HL-60 (cell line): ENCODE data around the gene ORM2.

Source experiments
- CTCF ChIP-seq: IDR thresholded peaks from one replicate; pipeline ENCODE4 v1.5.1; 2011; ENCODE audit warnings: low read length, control low read depth, inconsistent platforms; ENCODE audit not compliant: insufficient read depth
- GABPA ChIP-seq: IDR thresholded peaks from 2 replicates; pipeline ENCODE4 v1.6.1; 2012; ENCODE audit warnings: low read depth
- POLR2AphosphoS5 ChIP-seq: IDR thresholded peaks from 2 replicates; pipeline ENCODE4 v1.6.1; 2012; ENCODE audit warnings: low read depth
- SPI1 ChIP-seq: IDR thresholded peaks from 2 replicates; pipeline ENCODE4 v1.6.1; 2012; ENCODE audit warnings: low read depth, mild to moderate bottlenecking, borderline replicate concordance
- TF ChIP-seq, protein P1 (sequence below): IDR thresholded peaks from 2 replicates; pipeline ENCODE4 v1.6.1; 2012; ENCODE audit warnings: low read depth; ENCODE audit not compliant: insufficient replicate concordance

GRCh38 chr9:114318416-114318815 lies 11.3 kb upstream of the ORM2 start:
- TF ChIP-seq CTCF, result no peak
- no peak for TF ChIP-seq POLR2AphosphoS5
- TF ChIP-seq GABPA, result no peak
- TF ChIP-seq, protein P1, sequence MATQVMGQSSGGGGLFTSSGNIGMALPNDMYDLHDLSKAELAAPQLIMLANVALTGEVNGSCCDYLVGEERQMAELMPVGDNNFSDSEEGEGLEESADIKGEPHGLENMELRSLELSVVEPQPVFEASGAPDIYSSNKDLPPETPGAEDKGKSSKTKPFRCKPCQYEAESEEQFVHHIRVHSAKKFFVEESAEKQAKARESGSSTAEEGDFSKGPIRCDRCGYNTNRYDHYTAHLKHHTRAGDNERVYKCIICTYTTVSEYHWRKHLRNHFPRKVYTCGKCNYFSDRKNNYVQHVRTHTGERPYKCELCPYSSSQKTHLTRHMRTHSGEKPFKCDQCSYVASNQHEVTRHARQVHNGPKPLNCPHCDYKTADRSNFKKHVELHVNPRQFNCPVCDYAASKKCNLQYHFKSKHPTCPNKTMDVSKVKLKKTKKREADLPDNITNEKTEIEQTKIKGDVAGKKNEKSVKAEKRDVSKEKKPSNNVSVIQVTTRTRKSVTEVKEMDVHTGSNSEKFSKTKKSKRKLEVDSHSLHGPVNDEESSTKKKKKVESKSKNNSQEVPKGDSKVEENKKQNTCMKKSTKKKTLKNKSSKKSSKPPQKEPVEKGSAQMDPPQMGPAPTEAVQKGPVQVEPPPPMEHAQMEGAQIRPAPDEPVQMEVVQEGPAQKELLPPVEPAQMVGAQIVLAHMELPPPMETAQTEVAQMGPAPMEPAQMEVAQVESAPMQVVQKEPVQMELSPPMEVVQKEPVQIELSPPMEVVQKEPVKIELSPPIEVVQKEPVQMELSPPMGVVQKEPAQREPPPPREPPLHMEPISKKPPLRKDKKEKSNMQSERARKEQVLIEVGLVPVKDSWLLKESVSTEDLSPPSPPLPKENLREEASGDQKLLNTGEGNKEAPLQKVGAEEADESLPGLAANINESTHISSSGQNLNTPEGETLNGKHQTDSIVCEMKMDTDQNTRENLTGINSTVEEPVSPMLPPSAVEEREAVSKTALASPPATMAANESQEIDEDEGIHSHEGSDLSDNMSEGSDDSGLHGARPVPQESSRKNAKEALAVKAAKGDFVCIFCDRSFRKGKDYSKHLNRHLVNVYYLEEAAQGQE, result no peak
- TF ChIP-seq SPI1, result no peak
